Measurements from ENCODE around the gene NUFIP2. TPM values are rescaled to one million over a fixed set of nuclear protein-coding genes. Genes with fewer than 3 reads are reported as not detected.

Gene NUFIP2
- total RNA-seq, 1 experiment from 2014 or later: 34.0 TPM

Other genes starting within 250 kb of the NUFIP2 start
- gene MYO18A, start 113.8 kb downstream of the NUFIP2 start, total RNA-seq (2014; rRNA removed; shearing (Covaris generic)): 17.0 and 21.0 TPM in 2 replicates
- gene CRYBA1, start 47.3 kb downstream of the NUFIP2 start, total RNA-seq (2014; rRNA removed; shearing (Covaris generic)): not detected in 2 replicates
- 26.6 and 29.5 TPM in 2 replicates for gene TAOK1, start 96.2 kb upstream of the NUFIP2 start, total RNA-seq (2014; rRNA removed; shearing (Covaris generic))

Data from HT1080 (cell line).